ENCODE measurements around the gene RNASE7.

The RNASE7 gene

DNA sequence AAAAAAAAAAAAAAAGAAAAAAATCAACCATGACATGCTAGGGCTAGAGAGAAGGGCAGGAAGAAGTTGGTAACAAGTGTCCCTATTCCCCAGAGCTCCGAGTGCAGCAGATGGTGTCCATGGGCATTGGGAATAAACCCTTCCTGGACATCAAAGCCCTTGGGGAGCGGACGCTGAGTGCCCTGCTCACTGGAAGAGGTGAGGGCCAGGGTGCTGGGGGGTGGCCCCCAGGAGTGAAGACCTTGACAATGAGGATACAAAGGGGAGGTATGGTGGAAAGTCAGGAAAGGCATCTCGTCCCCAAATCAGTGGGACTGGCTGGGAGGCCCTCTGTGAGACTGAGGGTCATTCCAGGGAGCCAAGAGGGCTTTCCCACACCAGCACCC, 44.7 kb downstream of the RNASE7 start:
- no peak for DNase-seq (ENCODE audit: low spot score)

DNA sequence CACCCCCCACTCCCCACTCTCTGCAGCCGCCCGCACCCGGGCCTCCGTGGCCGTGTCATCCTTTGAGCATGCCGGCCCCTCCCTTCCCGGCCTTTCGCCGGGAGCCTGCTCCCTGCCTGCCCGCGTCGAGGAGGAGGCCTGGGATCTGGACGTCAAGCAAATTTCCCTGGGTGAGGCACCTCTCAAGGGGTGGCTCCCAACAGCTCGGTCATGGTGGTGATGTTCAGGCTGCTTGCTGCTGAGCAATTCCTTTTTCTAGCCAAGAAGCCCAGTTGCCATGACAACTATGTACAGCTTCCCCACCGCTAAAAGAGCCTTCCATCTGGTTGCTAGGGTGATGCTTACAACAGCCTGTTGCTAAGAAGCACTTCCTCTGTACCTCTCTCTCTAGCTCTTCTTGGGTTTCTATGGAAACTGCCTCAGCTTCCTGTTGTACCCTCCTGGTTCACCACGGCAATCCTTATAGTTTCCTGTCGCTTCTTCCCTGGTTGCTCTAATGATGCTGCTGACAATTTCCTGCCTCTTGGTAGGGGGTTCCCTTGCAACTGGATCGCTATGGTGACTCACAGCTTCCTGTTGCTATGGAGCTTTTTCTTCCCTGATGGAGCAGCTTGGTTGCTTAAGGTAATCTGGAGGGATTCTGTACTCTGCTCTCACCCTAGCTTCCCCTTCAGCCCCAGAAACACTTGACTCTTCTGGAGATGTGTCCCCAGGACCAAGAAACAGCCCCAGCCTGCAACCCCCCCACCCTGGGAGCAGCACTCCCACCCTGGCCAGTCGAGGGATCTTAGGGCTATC, 45.3 kb downstream of the RNASE7 start:
- no peak for DNase-seq (ENCODE audit: low spot score)

DNA sequence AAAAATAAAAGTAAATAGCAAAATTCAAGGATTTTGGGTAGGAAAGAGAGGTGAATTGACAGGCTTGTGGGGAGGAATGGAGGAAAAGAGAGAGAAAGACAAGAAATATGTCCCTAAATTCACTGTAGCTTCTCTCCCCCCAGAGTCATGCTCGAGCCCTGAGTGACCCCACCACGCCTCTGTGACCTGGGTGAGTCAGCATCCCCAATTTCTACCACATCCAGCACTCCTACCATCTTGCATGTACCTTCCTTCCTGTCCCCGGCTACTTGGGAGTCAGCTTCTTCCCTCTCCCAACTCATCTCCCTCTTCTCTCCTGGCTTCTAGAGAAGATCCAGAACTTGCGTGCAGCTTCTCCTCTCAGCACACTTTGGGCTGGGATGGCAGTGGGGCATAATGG, 46.5 kb downstream of the RNASE7 start:
- DNase-seq (ENCODE audit: low spot score), result no peak

GRCh38 chr14:21089271-21089670, 47.1 kb downstream of the RNASE7 start:
- DNase-seq (ENCODE audit: low spot score), result no peak

GRCh38 chr14:21089877-21090193, 47.7 kb downstream of the RNASE7 start:
- DNase-seq (ENCODE audit: low spot score), result no peak

DNA sequence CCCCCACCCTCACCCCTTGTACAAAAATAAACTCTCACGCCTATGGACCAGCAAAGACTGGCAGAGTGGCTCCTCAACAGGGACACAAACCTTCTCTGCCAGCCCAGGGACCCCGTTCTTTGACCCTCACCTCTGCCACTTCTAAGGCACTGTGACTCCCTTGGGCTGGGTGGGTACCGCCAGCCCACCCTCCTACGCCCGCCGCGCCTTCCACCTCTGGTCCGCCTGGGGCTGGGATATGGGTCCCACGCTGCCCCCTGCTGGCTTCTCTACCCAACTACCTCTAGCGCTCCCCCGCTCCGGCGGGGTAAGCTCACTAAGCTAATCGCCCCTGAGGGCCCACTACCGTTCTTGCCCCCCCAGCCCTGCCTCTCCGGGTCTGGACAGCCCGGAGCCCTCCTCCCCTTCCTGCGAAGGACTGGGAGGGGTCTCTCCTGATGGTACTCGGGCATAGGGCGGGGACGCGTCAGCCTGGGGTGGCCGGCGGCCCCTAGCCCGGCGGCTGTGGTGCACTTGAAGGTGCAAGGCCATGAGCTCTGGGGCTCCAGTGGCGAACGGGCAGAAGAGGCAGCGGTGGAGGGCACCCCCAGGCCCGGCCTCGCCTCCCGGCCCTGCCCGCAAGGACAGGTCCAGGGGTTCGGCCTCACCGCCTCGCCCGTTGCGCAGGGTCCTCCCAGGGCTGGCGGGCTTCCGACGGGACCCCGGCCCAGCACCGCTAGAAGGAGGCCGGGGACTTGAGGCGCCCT, 48.2 kb downstream of the RNASE7 start:
- DNase-seq (ENCODE audit: low spot score), result peak; percentile 62

- DNase-seq (ENCODE audit: low spot score), result no peak
These were observed 48.9 kb downstream of the RNASE7 start for GRCh38 chr14:21090940-21091663.

GRCh38 chr14:21091821-21092272, 49.7 kb downstream of the RNASE7 start:
- no peak for DNase-seq (ENCODE audit: low spot score)

DNA sequence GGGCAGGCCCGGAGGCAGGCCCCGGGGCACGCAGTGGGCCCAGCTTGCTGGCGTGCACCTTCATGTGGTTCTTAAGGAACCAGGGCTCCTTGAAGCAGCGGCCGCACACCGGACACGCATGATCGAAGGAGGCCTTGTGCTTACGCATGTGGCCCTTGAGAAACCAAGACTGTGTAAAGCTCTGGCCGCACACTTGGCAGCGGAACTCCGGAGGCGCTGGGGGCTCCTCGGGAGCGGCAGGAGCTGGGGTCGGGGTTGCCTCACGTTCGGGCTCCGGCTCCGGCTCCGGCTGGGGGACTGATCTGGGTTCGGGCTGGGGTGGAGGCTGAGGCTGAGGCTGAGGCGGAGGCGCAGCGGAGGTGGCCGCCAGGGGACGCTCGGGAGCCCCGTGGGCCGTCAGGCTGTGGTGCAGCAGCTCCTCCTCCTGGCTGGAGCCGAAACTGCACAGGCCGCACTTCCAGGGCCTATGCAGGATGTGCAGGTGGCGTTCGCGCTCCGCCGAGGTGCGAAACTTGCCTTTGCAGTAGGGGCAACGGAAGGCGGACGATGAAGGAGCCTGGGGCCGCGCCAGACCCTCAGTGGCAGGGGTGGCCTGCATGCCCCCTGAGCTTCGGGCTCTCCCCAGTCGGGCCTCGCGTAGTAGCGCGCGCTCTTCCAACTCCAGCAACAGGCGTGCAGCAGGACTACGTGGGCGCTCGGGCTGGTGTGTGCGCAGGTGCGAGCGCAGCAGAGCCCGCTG, 50.3 kb downstream of the RNASE7 start:
- DNase-seq (ENCODE audit: low spot score), result peak; percentile 91

GRCh38 chr14:21093018-21093417, 50.9 kb downstream of the RNASE7 start:
- DNase-seq (ENCODE audit: low spot score), result no peak

Data from D341Med (cell line).